SK-N-SH treated with all-trans-retinoic acid at 6 μM for 48 hours (cell line): ENCODE results near the gene PARD3B.

ENCODE experiments used
- BACH2 ChIP-seq: fragments of 250-450 bp; sonication (Bioruptor Pico); IDR thresholded peaks from 2 replicates; pipeline ENCODE4 v1.9.0; 2021; ENCODE audit warnings: mild to moderate bottlenecking, borderline replicate concordance
- CSDC2 ChIP-seq: fragments of 250-450 bp; sonication (Bioruptor Pico); IDR thresholded peaks from 2 replicates; pipeline ENCODE4 v1.5.0; 2020; ENCODE audit warnings: mild to moderate bottlenecking, moderate library complexity
- CSRNP3 ChIP-seq: fragments of 250-450 bp; sonication (Bioruptor Pico); IDR thresholded peaks from 2 replicates; pipeline ENCODE4 v1.5.1; 2021; ENCODE audit warnings: mild to moderate bottlenecking, moderate library complexity
- ESRRG ChIP-seq: fragments of 250-450 bp; sonication (Bioruptor Pico); IDR thresholded peaks from 2 replicates; pipeline ENCODE4 v1.6.1; 2021; ENCODE audit warnings: mild to moderate bottlenecking
- GLIS3 ChIP-seq: fragments of 250-450 bp; sonication (Bioruptor Pico); IDR thresholded peaks from 2 replicates; pipeline ENCODE4 v1.5.0; 2020; ENCODE audit warnings: mild to moderate bottlenecking, moderate library complexity
- OSR1 ChIP-seq: fragments of 250-450 bp; sonication (Bioruptor Pico); IDR thresholded peaks from 2 replicates; pipeline ENCODE4 v1.8.0; 2022; ENCODE audit warnings: moderate library complexity, mild to moderate bottlenecking, inconsistent platforms
- PATZ1 ChIP-seq: fragments of 250-450 bp; sonication (Bioruptor Pico); IDR thresholded peaks from 2 replicates; pipeline ENCODE4 v1.8.0; 2020; ENCODE audit warnings: mild to moderate bottlenecking, moderate library complexity, borderline replicate concordance
- POU6F1 ChIP-seq: fragments of 250-450 bp; sonication (Bioruptor Pico); IDR thresholded peaks from 2 replicates; pipeline ENCODE4 v1.8.0; 2021; ENCODE audit warnings: low read depth, mild to moderate bottlenecking, moderate library complexity, borderline replicate concordance
- RARB ChIP-seq: fragments of 250-450 bp; sonication (Bioruptor Pico); IDR thresholded peaks from 2 replicates; pipeline ENCODE4 v1.8.0; 2021; ENCODE audit warnings: mild to moderate bottlenecking, moderate library complexity
- TOX ChIP-seq: fragments of 250-450 bp; sonication (Bioruptor Pico); IDR thresholded peaks from 2 replicates; pipeline ENCODE4 v1.8.0; 2021; ENCODE audit warnings: mild to moderate bottlenecking, moderate library complexity, borderline replicate concordance
- ZC3H10 ChIP-seq: fragments of 250-450 bp; sonication (Bioruptor Pico); IDR thresholded peaks from 2 replicates; pipeline ENCODE4 v1.5.1; 2021; ENCODE audit warnings: mild to moderate bottlenecking, moderate library complexity
- ZFP30 ChIP-seq: fragments of 450-650 bp; formaldehyde crosslinking; IDR thresholded peaks from 2 replicates; pipeline ENCODE4 v1.5.0; 2022; ENCODE audit warnings: mild to moderate bottlenecking, moderate library complexity
- ZNF70 ChIP-seq: fragments of 450-650 bp; formaldehyde crosslinking; IDR thresholded peaks from 2 replicates; pipeline ENCODE4 v1.5.0; 2020; ENCODE audit warnings: mild to moderate bottlenecking, moderate library complexity

- TF ChIP-seq OSR1 (CRISPR knock-in tag) (no peak), RARB (CRISPR knock-in tag) (no peak), PATZ1 (no peak), CSDC2 (no peak), CSRNP3 (CRISPR knock-in tag) (no peak), POU6F1 (CRISPR knock-in tag) (no peak), TOX (CRISPR knock-in tag) (no peak), ESRRG (CRISPR knock-in tag) (no peak), ZNF70 (CRISPR knock-in tag) (no peak), ZC3H10 (no peak), GLIS3 (no peak), BACH2 (CRISPR knock-in tag) (no peak), ZFP30 (CRISPR knock-in tag) (no peak)
These were observed 352.3 kb downstream of the PARD3B start for GRCh38 chr2:204897561-204897960.
